Astrocyte of the spinal cord (primary cell): ENCODE results near the gene ALOX12B.
A peak's percentile ranks its signal among the peaks of the same experiment; 100 is the strongest.

Experiments used
- DNase-seq: peaks from one replicate; pipeline ENCODE4 v3.0.0; 2011; ENCODE audit warnings: low read depth, low spot score
- H3K4me3 ChIP-seq: 2 replicates; pipeline ENCODE4 v1.5.1; 2011; ENCODE audit warnings: low read depth, mild to moderate bottlenecking, low read length, moderate library complexity
- CTCF ChIP-seq: IDR thresholded peaks from 2 replicates; pipeline ENCODE4 v1.5.1; 2012; ENCODE audit warnings: low read depth, mild to moderate bottlenecking, low read length, inconsistent platforms
- in situ Hi-C: cut with HindIII; loops from 2 replicates; pipeline ENCODE4 v1.10.0; 2017; ENCODE audit warnings: low sequenced_read_pairs

ALOX12B gene

GRCh38 chr17:8057691-8058114 lies 29.8 kb downstream of the ALOX12B start:
- in situ Hi-C loops, result loop anchor here (10.0 kb wide), 1 partner anchor 57 kb away; the partner anchor contains the start of gene ALOXE3
- no peak overlapping the region for H3K4me3 ChIP-seq
- peak; percentile 71 for TF ChIP-seq CTCF
- peak; percentile 71 for DNase-seq

DNA sequence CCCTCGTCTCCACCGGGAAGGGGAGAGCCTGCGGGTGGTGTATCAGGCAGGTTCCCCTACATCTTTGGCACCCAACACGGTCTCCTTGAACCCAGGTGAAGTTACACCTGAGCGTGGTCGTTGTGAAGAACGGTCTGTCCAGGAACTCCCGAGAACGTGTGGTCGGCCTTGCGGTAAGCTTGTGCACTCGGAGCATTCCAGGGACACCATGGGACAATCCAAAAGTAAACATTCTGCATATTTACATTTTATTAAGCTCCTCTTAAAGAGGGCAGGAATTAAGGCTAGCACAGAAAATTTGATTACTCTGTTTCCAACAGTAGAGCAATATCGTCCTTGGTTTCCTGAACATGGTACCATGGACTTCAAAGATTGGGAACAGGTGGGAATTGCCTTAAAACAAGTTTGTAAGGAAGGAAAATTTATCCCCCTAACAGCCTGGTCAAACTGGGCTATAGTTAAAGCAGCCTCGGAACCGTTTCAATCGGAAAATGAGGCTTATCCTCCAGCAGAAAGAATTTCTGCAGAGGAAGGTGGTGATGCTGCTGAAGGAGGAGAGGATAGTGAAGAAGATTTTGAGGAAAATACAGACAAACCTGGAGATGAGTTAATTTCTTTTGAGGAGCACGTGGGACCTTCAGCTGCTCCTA lies 30.4 kb downstream of the ALOX12B start:
- no peak for TF ChIP-seq CTCF
- no peak overlapping the region for H3K4me3 ChIP-seq
- DNase-seq, result no peak
- in situ Hi-C loops, result loop anchor here (10.0 kb wide), 1 partner anchor 58 kb away; the partner anchor contains the start of gene ALOXE3

GRCh38 chr17:8056232-8056975 lies 31.1 kb downstream of the ALOX12B start:
- DNase-seq, result peak; percentile 67
- TF ChIP-seq CTCF, result no peak
- no peak overlapping the region for H3K4me3 ChIP-seq
- in situ Hi-C loops, result loop anchor here (10.0 kb wide), 1 partner anchor 58 kb away; the partner anchor contains the start of gene ALOXE3

GRCh38 chr17:8055851-8056231 lies 31.7 kb downstream of the ALOX12B start:
- no peak for TF ChIP-seq CTCF
- H3K4me3 ChIP-seq, result no peak overlapping the region
- in situ Hi-C loops, result loop anchor here (10.0 kb wide), 1 partner anchor 59 kb away; the partner anchor contains the start of gene ALOXE3
- no peak for DNase-seq

GRCh38 chr17:8053600-8053999 lies 33.9 kb downstream of the ALOX12B start:
- DNase-seq, result no peak
- in situ Hi-C loops, result loop anchor here (10.0 kb wide), 1 partner anchor 61 kb away; the partner anchor contains the start of gene ALOXE3
- no peak overlapping the region for H3K4me3 ChIP-seq
- TF ChIP-seq CTCF, result no peak

DNA sequence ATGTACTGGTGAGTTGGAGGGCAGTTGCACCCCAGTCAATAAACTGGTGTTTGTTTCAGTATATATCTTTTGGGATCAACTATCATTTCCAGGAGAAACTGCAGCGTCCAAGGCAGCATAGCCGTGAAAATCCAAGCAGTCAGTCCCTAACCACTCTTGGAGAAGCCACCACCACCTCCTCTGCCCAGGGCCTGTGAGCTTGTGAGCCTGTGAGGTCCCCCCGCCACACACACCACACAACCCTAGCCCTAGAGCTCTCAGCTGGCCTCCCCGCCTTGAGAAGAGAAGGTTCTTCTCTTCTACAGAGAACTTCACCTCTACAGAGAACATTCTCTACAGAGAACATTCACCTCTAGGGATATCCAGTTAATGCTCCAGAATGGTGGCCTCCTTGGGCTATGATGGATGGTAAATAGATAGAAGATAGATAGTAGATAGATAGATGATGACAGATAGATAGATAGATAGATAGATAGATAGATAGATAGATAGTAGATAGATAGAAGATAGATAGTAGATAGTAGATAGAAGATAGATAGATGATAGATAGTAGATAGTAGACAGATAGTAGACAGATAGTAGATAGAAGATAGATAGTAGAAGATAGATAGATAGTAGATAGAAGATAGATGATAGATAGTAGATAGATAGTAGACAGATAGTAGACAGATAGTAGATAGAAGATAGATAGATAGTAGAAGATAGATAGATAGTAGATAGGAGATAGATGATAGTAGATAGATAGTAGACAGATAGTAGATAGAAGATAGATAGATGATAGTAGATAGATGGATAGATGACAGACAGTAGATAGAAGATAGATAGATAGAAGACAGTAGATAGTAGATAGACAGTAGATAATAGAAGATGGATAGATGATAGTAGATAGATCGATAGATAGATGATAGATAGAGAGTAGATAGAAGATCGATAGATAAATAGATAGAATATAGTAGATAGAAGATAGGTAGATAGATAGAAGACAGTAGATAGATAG lies 35.0 kb downstream of the ALOX12B start:
- in situ Hi-C loops, result loop anchor here (10.0 kb wide), 1 partner anchor 62 kb away; the partner anchor contains the start of gene ALOXE3
- DNase-seq, result no peak
- TF ChIP-seq CTCF, result no peak
- H3K4me3 ChIP-seq, result no peak overlapping the region
